Measurements from ENCODE around the gene PRTFDC1. TPM values are rescaled to one million over a fixed set of nuclear protein-coding genes. Genes with fewer than 3 reads are reported as not detected.
"Not testable (repeated sequence)": the region's sequence is repeated elsewhere in the genome, so short reads cannot be mapped to it uniquely, and the experiment has no call there.

PRTFDC1 gene
- total RNA-seq, 4 donors from 2014 or later, result 0.15 to 2.2 (median 1.8) TPM

- no peaks in the 10 kb centered on the region for H3K27me3 ChIP-seq
- H3K27ac ChIP-seq, result no peak overlapping the region
- no peaks in the 10 kb centered on the region for H3K9me3 ChIP-seq
- intact Hi-C loops (cut with DNase I), result no loop called here
- no peak for DNase-seq
- H3K4me1 ChIP-seq, result peaks cover 0 to under 1% (median under 1%) of the 10 kb centered on the region in 3 donors
- TF ChIP-seq CTCF (IDR thresholded peaks at IDR 0.05) (no peak), POLR2A (IDR thresholded peaks at IDR 0.05) (no peak)
- no peak overlapping the region for H3K4me3 ChIP-seq
- 92 to 93% methylated on average over 8 of the region's 8 CpGs for WGBS, 2 donors
- no peaks in the 10 kb centered on the region for H3K36me3 ChIP-seq
Measured at GRCh38 chr10:24926557-24926956, 25.8 kb downstream of the PRTFDC1 start.

- WGBS, 2 donors, result 88 to 95% methylated on average over 4 of the region's 4 CpGs
- intact Hi-C loops (cut with DNase I), result no loop called here
- H3K4me1 ChIP-seq, result peaks cover 0 to 8% (median 5%) of the 10 kb centered on the region in 3 donors
Measured at GRCh38 chr10:24925799-24926198, 26.6 kb downstream of the PRTFDC1 start.

DNA sequence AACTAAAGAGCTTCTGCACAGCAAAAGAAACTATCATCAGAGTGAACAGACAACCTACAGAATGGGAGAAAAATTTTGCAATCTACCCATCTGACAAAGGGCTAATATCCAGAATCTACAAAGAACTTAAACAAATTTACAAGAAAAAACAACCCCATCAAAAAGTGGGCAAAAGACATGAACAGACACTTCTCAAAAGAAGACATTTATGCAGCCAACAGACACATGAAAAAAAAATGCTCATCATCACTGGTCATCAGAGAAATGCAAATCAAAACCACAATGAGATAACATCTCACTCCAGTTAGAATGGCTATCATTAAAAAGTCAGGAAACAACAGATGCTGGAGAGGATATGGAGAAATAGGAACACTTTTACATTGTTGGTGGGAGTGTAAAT is 27.9 kb downstream of the PRTFDC1 start:
- H3K4me1 ChIP-seq; intact Hi-C loops (cut with DNase I); H3K27me3 ChIP-seq; H3K27ac ChIP-seq; H3K4me3 ChIP-seq; DNase-seq; H3K9me3 ChIP-seq; H3K36me3 ChIP-seq: not testable (repeated sequence)

More at GRCh38 chr10:24925799-24926198, 26.6 kb downstream of the PRTFDC1 start:
- no peaks in the 10 kb centered on the region for H3K36me3 ChIP-seq
- no peak overlapping the region for H3K4me3 ChIP-seq
- no peak for DNase-seq
- no peak for TF ChIP-seq CTCF (IDR thresholded peaks at IDR 0.05)
- TF ChIP-seq POLR2A (IDR thresholded peaks at IDR 0.05), result no peak
- H3K27ac ChIP-seq, result no peak overlapping the region
- no peaks in the 10 kb centered on the region for H3K9me3 ChIP-seq
- H3K27me3 ChIP-seq, result no peaks in the 10 kb centered on the region

DNA sequence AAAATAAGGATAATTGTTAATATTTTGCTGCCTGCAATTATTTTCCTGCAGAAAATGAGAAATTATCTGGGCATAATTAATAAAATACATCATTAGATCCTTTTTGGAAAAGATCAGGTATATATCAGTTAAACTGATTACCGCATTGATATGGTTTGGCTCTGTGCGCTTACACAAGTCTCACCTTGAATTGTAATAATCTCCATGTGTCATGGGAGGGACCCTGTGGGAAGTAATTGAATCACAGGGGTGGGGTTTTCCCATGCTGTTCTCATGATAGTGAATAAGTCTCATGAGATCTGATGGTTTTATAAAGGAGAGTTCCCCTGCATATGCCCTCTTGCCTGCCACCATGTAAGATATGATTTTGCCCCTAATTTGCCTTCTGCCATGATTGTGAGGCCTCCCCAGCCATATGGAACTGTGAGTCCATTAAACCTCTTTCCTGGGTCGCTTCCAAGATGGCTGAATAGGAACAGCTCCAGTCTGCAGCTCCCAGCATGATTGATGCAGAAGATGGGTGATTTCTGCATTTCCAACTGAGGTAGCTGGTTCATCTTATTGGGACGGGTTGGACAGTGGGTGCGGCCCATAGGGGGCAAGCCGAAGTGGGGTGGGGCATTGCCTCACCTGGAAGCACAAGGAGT is 30.1 kb downstream of the PRTFDC1 start:
- H3K4me1 ChIP-seq; H3K4me3 ChIP-seq; intact Hi-C loops (cut with DNase I); H3K27ac ChIP-seq; H3K9me3 ChIP-seq; H3K27me3 ChIP-seq; DNase-seq; H3K36me3 ChIP-seq: not testable (repeated sequence)
- 65 to 85% methylated on average over 3 to 5 of the region's 6 CpGs for WGBS, 2 donors

DNA sequence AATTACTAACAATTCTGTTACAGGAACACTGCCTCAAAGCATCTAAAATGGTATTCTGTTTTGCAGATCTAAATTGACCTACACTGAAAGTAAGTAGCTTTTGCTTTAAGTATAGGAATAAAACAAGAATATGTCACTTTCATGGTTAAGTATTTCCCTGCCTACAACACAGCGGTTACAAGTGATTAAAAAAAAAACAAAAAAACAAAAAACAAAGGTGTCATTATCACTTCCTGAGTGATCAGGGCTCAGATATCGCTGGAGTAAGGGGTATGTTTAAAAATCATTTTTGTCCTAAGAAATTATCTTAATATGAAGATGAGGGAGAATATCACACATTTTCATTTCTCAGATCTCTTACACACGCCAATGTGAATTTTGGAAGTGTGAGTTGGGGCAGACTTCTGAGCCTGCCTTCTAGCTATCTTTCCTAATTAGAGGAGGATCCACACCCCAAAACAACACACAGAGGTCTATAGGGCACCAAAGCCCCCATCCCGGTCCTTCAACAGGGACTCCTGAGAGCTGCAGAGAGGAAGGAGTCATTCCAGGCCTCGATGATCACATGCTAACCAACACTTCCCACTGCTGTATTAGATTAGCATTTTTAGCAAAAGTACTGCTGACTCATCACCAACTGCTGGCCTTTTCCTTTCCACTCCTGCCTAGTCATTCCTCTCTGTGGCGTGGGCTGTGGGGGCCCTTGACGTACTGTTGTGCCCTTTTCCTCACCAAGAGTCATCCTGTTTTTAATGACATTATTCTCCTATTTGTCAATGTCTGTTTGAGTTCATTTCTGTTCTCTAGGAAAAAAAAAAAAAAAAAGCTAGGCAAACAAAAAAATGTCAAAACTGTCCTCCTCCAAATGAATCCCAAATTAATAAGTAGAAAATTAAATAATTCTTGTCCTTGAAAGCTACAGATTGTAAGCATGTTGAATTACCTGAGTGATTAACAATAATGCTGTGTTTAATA is 31.2 kb downstream of the PRTFDC1 start:
- H3K27ac ChIP-seq, result no peak overlapping the region
- no peaks in the 10 kb centered on the region for H3K36me3 ChIP-seq
- intact Hi-C loops (cut with DNase I), result no loop called here
- H3K4me1 ChIP-seq, result peaks cover 0 to 8% (median 5%) of the 10 kb centered on the region in 3 donors
- TF ChIP-seq POLR2A (IDR thresholded peaks at IDR 0.05), result no peak
- TF ChIP-seq CTCF (IDR thresholded peaks at IDR 0.05), result no peak
- H3K9me3 ChIP-seq, result no peaks in the 10 kb centered on the region
- WGBS, 2 donors, result 33 to 50% methylated on average over 7 of the region's 7 CpGs
- peak; percentile 1 for DNase-seq
- no peak overlapping the region for H3K4me3 ChIP-seq
- no peaks in the 10 kb centered on the region for H3K27me3 ChIP-seq

DNA sequence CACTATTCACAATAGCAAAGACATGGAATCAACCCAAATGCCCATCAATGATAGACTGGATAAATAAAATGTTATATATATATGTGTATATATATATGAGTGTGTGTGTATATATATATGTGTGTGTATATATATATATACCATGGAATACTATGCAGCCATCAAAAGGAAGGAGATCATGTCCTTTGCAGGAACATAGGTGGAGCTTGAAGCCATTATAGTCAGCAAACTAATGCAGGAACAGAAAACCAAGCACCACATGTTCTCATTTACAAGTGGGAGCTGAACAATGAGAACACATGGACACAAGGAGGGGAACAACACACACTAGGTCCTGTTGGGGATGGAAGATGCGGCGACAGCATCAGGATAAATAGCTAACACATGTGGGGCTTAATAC is 32.2 kb downstream of the PRTFDC1 start:
- H3K9me3 ChIP-seq; H3K36me3 ChIP-seq; H3K27ac ChIP-seq; H3K4me3 ChIP-seq; DNase-seq; intact Hi-C loops (cut with DNase I); H3K27me3 ChIP-seq: not testable (repeated sequence)
- WGBS, 2 donors, result 85 to 89% methylated on average over 2 of the region's 2 CpGs
- peaks cover 0 to 11% (median 5%) of the 10 kb centered on the region in 3 donors for H3K4me1 ChIP-seq

- H3K36me3 ChIP-seq; DNase-seq; H3K27ac ChIP-seq; H3K9me3 ChIP-seq; H3K27me3 ChIP-seq; H3K4me3 ChIP-seq; intact Hi-C loops (cut with DNase I): not testable (repeated sequence)
- 90 to 96% methylated on average over 1 of the region's 1 CpG for WGBS, 2 donors
- H3K4me1 ChIP-seq, result peaks cover 0 to 11% (median 5%) of the 10 kb centered on the region in 3 donors
Measured at GRCh38 chr10:24919629-24920028, 32.8 kb downstream of the PRTFDC1 start.

Measured in esophagus squamous epithelium (tissue), 5 donors.